ENCODE results near the gene IRX1.

The IRX1 gene

DNA sequence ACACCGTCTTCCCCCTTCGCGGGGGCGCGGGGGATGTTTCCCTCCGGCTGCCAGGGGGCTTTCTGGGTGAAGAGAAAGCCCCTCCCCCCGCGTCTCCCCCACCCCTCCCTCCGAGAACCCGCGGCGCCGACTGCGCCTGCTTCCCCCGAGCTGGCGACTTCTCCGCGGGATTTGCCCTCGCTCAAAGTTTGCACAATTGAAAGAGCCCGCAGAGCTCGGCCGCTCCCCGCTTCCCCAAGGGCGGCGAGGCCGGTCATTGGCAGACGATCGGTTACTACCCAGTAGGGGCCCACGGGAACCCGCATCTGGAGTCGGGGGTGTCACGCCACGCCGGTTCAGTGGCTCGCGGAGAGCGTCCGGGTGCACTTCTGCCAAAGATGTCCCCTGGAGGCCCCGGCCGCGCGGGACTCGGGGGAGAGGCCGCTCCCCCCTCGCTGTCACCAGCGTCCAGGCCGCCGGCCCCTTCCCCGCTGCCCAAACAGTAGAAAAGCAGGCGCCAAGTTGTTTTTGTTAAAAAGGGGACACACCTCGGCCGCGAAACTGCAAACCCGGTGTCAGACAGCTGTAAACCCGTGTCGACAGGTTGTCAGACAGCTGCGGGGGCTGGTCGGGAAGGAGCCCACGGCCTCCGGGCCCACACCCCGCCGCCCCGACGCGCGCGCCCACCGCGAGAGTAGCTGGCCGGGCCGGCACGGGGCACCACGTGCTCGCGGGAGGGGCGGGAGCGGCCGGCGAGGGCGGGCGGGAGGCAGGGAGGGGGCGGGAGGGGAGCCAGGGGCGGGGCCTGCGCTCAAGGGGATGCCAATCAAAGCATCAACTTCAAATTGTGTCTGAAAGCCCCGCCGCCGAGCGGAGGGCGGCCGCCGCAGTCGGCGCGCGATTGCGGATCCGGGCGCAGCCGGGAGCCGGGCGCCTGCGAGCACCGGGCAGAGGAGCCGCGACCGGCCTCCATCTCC, at the start of gene IRX1:
Gene IRX1, plus strand, starts transcription at position 827 of the 956 bp plus-strand sequence. CDS start 274 bp downstream, outside the sequence.
- no peak for DNase-seq

DNA sequence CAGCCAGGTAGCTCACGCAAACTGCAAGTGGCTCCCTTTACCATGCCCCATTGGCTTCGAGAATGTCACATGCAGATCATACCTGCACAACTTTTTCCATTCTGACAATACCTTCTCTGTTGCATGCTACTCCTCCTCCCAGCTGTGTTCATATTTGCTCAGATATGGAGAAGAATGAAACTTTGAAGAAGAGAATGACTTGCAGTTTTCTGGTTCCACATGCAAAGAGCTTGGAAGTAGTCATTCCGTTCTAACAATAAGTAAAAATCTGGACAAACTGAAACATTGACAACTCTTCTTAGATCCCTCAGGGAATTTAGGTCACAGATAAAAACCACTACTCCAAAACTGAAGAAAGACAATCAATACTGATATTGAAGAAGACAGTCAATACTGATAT, 49.6 kb upstream of the IRX1 start:
- DNase-seq = no peak

DNA sequence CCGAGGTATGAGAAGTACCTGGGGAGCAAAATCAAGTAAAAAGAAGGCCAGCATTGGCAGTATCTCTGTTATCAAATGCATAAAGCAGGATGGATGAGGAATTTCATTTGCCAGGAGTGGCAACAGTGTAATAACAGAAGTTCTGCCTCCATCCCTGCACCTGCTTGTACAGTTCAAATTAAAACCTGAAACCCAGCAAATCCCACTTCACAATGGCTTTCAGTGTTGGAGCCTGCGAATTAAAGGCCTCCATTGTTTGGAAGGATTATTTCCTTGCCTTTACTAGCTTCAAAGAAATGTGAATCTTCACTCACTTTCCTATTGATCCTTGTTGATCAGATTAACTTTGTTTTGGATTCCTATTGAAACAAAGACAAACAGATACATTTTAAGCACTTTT, 31.5 kb upstream of the IRX1 start:
- DNase-seq = no peak

GRCh38 chr5:3564827-3565518, 30.7 kb upstream of the IRX1 start:
- no peak for DNase-seq

DNA sequence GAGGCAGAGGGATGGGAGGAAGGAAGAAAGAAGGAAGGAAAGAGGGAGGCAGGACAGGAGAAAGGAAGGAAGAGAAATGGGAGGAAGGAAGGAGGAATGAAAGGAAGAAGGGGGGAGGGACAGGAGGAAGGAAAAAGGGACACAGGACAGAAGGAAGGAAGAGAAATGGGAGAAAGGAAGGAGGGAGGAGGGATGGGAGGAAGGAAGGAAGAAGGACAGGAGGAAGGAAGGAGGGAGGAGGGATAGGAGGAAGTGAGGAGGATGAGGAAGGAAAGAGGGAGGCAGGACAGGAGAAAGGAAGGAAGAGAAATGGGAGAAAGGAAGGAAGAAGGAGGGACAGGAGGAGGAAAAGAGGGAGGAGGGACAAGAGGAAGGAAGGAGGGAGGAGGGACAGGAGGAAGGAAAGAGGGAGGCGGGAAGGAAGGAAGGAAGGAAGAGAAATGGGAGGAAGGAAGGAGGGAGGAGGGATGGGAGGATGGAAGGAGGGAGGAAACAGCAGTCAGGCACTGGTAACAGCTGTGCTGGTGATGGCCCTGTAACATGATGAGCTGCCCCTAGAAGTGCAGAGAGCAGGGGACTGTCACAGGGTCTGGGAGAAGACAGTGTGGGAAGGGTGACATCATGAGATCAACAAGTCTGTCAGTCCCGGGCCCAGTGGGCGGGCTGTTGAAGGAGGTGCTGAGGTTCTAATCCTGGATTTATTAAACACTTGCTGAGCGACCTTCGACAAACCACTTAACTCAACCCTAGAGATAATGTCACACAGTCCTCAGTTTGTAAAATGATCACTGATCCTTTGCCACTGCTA, 10.7 kb upstream of the IRX1 start:
- DNase-seq = no peak

GRCh38 chr5:3590161-3590966, 5.3 kb upstream of the IRX1 start:
- DNase-seq = no peak

GRCh38 chr5:3590967-3591900, 4.4 kb upstream of the IRX1 start:
- DNase-seq = no peak

- no peak for DNase-seq
Measured at GRCh38 chr5:3592298-3592697, 3.3 kb upstream of the IRX1 start.

DNA sequence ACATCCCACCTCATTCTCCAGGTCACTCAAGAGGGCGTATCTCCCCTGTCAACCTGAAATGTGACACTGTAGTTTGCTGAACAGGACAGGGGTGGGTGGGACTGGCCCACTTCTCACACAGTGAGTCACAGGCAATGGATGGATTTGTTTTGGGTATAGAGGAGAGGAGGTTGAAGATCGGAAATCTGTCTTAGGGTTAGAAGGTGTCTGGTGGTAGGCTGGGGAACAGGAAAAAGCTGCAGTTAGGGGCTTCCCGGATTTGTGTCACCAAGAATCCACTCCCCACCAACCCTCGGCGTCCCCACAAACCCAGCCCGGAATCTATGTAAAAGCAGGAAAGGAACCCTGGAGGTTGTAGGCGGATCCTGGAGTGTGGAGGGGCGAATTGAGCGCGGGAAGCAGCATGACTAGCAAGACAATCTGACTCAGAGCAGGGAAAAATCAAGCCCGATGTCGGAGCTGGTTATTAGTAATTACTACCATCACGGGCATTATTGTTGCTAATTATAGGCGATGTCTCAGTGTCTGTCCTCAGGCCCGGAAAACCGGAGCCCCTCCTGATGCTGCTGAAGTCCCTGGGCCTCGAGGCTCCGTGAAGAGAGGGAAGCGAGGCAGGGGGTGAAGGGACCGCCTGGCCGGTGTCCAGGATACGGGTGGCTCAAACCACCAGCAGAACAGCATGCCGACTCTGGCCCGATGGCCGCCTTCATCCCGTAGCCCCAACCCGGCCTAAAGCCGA, 1.7 kb upstream of the IRX1 start:
- DNase-seq = no peak

DNA sequence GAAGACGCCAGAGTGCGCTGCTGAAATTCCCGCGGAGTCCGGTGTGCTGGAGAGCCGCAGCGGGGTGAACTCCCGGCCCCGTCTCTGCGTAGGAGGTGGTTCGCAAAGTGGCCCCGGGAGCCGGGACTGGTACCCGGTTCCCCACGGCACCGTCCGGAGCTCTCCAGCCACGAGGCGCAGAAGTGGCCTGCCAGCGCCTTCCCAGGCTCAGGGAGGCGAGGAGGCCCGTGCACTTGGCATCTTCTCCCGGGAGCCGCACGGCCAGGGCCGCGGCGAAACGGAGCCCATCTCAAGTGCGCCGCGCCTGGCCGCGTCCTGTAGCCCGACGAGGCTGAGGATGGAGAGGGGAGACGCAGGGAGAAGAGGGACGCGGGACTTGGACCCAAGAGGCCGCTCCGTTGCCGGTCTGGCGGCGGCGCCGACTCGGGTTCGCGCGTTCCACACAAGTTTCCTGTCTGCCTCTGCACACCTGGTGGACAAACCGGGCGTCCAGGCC, 1.1 kb upstream of the IRX1 start:
- DNase-seq = no peak

DNA sequence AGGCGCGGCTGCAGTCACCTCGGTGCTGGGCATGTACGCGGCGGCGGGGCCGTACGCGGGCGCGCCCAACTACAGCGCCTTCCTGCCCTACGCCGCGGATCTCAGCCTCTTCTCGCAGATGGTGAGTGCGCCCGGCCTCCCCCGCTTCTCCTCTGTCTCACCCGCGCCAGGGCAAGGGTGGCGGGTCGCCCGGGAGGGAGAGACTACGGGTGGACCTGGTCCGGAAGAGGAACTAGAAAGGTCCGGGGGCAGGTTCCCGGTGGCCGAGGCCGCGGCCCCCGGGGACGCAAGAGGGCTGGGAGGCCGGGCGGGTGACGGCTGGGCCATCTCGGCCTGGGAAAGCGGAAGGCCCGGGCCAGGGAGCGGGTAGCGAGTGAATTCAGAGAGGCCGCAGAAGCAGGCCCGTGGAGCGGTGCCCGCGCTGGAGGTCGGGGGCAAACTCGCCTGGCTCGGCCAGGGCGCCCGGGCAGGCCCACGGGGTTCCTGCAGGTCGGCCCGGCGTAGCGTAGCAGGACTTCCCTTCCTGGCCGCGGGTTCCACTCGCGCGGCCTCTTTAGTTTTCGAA, 711 bp downstream of the IRX1 start:
- DNase-seq = no peak

GRCh38 chr5:3596857-3597166, 1.2 kb downstream of the IRX1 start:
- DNase-seq = no peak

DNA sequence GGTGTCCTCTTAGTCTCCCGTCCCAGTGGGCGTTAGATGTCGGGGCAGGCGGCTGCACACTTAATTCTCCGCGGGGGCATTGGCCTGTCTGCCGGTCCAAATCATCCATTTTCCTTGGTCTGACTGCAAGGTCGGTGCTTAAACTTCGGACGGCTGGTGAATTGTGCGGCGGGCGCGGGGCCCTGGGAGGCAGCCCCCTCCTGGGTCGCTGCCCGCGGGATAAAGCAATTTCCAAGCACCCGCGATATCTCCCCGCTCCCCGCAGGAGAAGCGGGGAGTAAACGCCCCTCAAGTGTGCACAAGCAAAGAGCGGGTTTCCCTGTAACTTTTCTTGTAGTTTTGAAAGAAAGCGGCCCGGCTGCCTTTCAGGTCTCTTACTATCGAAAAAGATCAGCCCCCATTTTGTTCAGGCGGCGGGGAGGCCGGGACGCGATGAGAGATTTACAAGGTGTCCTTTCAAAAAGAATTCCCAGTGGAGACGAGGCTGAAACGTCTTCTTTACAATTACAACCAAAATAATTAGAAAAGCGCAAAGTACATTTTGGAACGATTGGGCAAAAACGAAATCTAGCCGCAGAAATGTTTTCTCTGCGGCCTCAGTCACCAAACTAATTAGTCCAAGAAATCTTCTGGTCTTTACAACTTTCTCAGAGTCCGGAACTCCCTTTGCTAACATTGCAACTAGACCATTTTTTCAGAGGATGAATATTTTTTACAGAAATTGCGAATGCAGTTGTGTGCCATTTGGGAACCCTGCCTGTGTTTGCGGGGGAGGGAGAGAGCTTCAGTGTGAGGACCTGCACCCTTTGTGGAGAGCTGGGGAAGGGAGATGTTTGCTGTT, 1.8 kb downstream of the IRX1 start:
- DNase-seq = no peak

GRCh38 chr5:3598207-3598606, 2.6 kb downstream of the IRX1 start:
- DNase-seq = no peak

GRCh38 chr5:3598769-3599211, 3.2 kb downstream of the IRX1 start:
- no peak for DNase-seq

- no peak for DNase-seq
Measured at GRCh38 chr5:3599226-3600105, 3.8 kb downstream of the IRX1 start.

GRCh38 chr5:3600106-3601060, 4.8 kb downstream of the IRX1 start:
- no peak for DNase-seq
